Kasumi-1 (cell line): Measurements from ENCODE around the gene AFAP1L1.

Experiments
- DNase-seq, 2 experiments: peaks; one replicate each; lab custom pipeline; 2025; lab: John Stamatoyannopoulos, UW

The AFAP1L1 gene

GRCh38 chr5:149314571-149315111 is 43.0 kb downstream of the AFAP1L1 start:
- no peak for DNase-seq

DNA sequence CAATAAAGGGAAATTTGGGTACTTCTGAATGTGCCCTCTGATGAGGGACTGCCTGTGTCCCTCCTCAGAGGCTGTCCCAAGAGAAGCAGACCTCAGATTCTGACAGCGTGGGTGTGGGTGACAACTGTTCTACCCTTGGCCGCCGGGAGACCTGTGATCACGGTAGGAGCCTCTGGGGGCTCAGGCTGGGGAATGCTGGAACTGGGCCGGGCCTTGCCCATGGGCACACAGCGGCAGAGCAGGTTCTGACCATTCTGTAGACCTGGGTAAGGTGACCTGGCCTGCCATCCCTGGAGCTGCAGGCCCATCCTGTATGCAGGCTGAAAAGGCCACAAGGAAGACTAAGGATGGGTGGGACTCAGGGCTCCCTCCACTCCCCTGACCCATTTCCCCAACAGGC is 44.1 kb downstream of the AFAP1L1 start:
- no peak for DNase-seq

- peak; percentile 70 for DNase-seq
Observed at GRCh38 chr5:149317281-149318048, 45.8 kb downstream of the AFAP1L1 start.

DNA sequence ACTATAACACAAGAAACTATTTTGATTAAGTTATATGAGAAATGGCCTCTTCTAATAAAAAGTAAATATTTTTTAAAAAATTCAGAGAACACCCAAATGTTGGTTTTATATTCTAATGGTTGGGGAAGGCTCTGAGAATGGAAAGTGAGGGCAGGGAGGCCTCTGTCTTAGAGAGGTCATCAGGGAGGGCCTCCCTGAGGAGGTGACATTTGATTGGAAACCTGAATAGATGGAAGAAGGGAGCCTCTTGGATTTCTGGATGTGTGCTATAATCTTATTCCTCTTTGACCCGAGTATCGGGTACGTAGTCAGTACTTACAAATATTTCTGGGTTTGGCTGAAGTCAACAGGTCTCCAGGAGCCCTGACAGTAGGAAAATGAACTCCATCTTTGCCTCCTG is 47.5 kb downstream of the AFAP1L1 start:
- DNase-seq: no peak

DNA sequence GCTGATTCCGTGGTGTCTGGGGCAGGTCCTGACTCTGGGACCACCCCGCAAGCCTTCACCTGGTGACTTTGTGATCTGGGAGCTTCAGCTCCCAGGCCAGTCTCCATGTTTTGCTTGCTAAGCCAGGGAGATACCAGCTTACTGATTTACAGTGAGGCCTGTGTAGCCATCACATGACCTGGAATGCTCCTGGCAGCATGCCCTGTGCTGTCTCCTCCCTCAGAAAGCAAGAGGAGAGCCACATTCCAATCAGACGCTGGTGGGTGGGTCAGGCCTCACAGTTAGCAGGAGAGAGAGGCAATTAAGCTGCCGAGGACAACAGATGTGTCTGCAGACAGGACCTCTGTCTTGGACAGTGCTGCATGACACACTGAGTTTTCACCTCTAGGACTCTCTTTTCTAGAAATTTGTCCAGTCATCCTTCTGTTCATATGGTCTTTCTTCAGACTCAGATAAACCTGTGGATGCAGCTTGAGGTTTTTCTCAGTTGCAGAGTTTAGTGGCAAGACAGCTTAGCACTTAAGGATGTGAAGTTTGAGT is 49.2 kb downstream of the AFAP1L1 start:
- peak in 1 of 2 experiments; percentile 9 for DNase-seq

GRCh38 chr5:149322518-149322917 is 50.9 kb downstream of the AFAP1L1 start:
- no peak for DNase-seq

DNA sequence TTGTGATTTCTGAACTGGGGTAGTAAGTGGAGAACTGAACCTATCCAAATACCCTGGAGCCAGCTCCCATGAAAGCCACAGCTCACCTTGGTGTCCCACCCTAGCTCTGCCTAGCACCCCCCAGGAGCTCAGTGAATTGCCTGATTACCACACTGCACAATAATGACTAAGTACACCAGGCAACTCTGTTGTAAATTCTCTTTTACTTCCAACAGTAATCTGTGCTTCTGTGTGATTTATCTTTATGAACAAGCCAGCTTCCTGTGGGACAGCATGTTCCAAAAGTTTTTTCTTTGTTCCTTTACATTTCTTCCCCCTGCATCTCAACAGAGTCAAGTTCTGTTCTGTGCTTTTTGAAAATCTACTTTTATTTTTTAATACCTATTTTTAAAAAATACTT is 51.6 kb downstream of the AFAP1L1 start:
- no peak for DNase-seq

- DNase-seq: no peak
Observed at GRCh38 chr5:149323621-149324205, 52.1 kb downstream of the AFAP1L1 start.

- no peak for DNase-seq
Observed at GRCh38 chr5:149324641-149325040, 53.0 kb downstream of the AFAP1L1 start.

- DNase-seq: no peak
Observed at GRCh38 chr5:149325166-149325735, 53.6 kb downstream of the AFAP1L1 start.

GRCh38 chr5:149325894-149326293 is 54.2 kb downstream of the AFAP1L1 start:
- no peak for DNase-seq

DNA sequence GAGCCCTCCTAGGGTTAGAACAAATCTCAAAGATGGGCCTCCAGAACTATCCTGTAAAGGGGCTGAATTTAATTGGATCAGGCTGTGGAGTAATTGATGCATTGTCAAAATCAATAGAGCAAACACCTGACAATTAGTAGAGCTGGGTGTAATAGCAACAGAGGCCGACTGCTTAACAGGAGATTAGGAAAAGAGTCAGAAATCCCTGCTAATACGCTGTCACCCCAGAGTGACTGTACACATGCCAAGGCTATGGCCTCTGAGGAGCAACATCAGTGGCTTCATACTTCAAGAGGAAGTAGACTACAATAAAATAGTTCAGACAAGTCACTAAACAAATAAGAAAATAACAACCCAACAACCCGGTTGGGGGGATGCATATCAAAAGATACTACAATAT is 55.0 kb downstream of the AFAP1L1 start:
- DNase-seq: no peak

DNA sequence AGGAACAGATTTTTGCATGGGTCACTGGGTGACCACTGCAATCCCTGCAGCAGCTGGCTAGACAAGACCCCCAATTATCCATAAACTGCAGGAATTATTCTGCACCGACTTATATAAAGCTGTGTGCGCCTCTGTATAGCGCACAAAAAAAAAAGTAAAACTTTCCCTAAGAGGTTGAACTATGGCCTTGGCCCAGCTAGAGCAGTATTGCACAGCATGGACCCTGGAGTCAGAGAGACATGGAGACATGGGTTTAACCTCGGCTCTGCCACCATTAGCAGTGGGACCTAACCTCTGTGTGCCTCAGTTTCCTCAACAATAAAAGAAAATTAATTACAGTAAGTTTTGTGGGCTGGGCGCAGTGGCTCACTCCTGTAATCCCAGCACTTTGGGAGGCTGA is 56.5 kb downstream of the AFAP1L1 start:
- DNase-seq: no peak

DNA sequence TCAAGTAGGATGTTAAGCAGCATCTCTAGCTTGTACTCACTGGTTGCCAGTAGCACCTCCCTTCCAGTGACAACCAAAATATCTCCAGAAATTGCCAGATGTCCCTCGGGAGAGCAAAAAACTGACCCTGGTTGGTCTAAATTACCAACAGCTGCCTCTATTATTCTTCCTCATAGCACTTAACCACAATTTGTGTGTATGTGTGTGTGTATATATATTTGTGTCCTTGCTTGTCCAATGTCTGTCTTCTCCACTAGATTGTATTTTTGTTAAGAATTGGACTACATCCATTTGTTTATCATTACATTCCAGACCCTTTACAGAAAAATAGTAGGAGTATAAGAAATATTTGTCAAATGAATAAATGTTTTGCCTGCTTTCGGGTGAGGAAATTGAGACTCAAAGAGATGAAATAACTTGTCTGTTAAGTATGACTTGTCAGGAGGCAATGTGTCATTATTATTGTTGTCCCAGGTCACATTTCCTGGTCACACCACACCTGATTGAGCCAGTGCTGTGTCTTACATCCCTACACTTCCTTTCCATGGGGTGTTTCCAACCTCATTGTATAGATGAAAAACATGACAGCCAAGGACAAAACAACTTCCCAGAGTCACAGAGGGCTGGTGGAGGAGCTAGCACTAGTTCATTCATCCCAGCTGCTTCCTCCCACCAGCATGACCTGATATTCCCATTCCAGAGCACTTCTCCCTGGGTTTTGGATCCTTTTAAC is 62.2 kb downstream of the AFAP1L1 start:
- no peak for DNase-seq

- no peak for DNase-seq
Observed at GRCh38 chr5:149337736-149338135, 66.1 kb downstream of the AFAP1L1 start.

- DNase-seq: no peak
Observed at GRCh38 chr5:149338364-149338763, 66.7 kb downstream of the AFAP1L1 start.

DNA sequence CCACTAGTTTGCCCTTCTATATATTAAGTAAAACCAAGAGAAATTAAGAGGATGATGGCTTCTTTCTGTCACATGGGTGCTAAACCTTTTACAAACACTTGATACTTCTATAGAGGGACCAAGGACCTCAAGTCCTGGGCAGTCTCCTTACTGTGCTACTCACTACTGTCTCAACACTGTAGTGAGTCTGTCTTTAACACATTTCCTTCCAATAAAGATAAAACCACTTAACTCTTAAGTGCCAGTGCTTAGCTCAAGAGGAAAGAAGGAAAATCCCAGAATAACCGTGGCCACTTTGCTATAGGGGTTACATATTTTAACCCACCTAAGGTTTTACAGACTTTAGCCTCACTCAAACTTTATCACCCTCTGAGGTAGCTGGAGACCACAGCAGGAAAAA is 69.3 kb downstream of the AFAP1L1 start:
- DNase-seq: no peak

- DNase-seq: no peak
Observed at GRCh38 chr5:149341876-149342275, 70.2 kb downstream of the AFAP1L1 start.

DNA sequence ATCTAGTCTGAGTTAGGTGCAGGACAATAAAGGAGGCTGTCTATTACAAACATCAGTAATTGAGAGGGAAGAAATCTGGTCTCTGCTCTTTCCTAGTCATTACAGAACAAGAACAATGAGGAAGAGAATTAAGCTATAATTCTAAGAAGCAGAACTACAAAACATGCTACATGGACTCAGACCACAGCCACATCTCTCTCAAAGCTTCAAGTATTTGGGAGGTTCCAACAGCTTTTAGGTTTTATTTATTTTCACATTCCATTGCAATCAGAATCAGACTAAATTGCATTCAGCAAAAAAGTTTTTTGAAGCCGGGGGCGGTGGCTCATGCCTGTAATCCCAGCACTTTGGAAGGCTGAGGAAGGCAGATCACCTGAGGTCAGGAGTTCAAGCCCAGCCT is 72.5 kb downstream of the AFAP1L1 start:
- DNase-seq: no peak

GRCh38 chr5:149345147-149345891 is 73.7 kb downstream of the AFAP1L1 start, which contains the start of gene GRPEL2:
Gene GRPEL2 (plus strand): TSS chr5:149345499. CDS start chr5:149345540, 41 bp downstream.
- DNase-seq: peak; percentile 97 to 98

DNA sequence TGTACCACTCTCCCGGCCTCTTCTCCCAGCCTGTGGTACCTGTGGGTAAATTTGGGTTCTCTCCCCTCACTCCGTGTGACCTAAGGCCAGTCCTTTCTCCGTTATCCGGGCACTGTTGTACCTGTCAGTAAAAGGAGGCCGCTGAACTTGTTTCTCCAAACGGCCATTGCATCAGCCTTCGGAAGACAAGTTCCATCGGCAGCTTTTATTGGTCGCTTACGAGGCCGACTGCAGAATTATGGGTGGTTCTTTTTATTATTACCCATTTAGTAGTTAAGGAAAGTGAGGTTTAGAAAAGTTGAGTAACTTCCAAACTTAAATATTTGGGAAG is 74.2 kb downstream of the AFAP1L1 start:
- DNase-seq: no peak

- DNase-seq: no peak
Observed at GRCh38 chr5:149348518-149348917, 76.9 kb downstream of the AFAP1L1 start.
